Coronary artery (tissue), 2 donors: ENCODE measurements around the gene MRPL37.

Experiments
- DNase-seq: peaks from one replicate; pipeline ENCODE4 v3.0.0-alpha.2; 2017; ENCODE audit warnings: low spot score
- H3K27ac ChIP-seq, 2 donors: fragments of 200-600 bp; sonication (generic); one replicate each; pipeline ENCODE4 v1.5.1; 2016 to 2019
- H3K4me3 ChIP-seq: fragments of 200-600 bp; sonication (generic); 2 replicates; pipeline ENCODE4 v1.5.1; 2016; ENCODE audit warnings: mild to moderate bottlenecking, moderate library complexity
- CTCF ChIP-seq: fragments of 200-600 bp; sonication (generic); IDR thresholded peaks from one replicate; pipeline ENCODE4 v1.5.1; 2019; ENCODE audit warnings: antibody characterized with exemption

Gene MRPL37

DNA sequence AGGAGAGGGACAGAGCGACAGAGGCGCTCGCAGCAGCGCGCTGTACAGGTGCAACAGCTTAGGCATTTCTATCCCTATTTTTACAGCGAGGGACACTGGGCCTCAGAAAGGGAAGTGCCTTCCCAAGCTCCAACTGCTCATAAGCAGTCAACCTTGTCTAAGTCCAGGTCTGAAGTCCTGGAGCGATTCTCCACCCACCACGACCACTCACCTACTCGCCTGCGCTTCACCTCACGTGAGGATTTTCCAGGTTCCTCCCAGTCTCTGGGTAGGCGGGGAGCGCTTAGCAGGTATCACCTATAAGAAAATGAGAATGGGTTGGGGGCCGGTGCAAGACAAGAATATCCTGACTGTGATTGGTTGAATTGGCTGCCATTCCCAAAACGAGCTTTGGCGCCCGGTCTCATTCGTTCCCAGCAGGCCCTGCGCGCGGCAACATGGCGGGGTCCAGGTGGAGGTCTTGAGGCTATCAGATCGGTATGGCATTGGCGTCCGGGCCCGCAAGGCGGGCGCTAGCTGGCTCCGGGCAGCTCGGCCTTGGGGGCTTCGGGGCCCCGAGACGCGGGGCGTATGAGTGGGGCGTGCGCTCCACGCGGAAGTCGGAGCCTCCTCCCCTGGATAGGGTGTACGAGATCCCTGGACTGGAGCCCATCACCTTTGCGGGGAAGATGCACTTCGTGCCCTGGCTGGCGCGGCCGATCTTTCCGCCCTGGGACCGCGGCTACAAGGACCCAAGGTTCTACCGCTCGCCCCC is at the start of gene MRPL37, which contains the start of gene CYB5RL:
TSS of gene MRPL37 (plus strand) at position 403 of the 754 bp plus-strand sequence. CDS start at position 480, 77 bp downstream.
TSS of gene CYB5RL (minus strand) at position 266 of the 754 bp plus-strand sequence. CDS start 4,414 bp downstream, outside the sequence.
- DNase-seq: peak; percentile 92
- Histone ChIP-seq H3K27ac (peak within 1 kb of the TSS; percentile 71 to 74), H3K4me3 (peak within 1 kb of the TSS; percentile 85)
- TF ChIP-seq CTCF: no peak

- Histone ChIP-seq H3K4me3 (no peak overlapping the region), H3K27ac (no peak overlapping the region)
- DNase-seq: no peak
- TF ChIP-seq CTCF: no peak
These were observed 49.0 kb upstream of the MRPL37 start for GRCh38 chr1:54151013-54151412.

- DNase-seq: no peak
- TF ChIP-seq CTCF: no peak
- no peak within 1 kb of the TSS for H3K4me3 ChIP-seq
- H3K27ac ChIP-seq: peak within 1 kb of the TSS in 1 of 2 donors; percentile 21
These were observed 47.3 kb upstream of the MRPL37 start, which contains the start of gene CDCP2 for GRCh38 chr1:54152696-54153095. Gene CDCP2, minus strand, starts transcription at chr1:54153000. Its CDS starts 78 bp downstream, at chr1:54152922.

- no peak overlapping the region for H3K4me3 ChIP-seq
- H3K27ac ChIP-seq: peak overlapping the region in 1 of 2 donors; percentile 21
- no peak for TF ChIP-seq CTCF
- DNase-seq: no peak
These were observed 46.2 kb upstream of the MRPL37 start for GRCh38 chr1:54153535-54154439.

DNA sequence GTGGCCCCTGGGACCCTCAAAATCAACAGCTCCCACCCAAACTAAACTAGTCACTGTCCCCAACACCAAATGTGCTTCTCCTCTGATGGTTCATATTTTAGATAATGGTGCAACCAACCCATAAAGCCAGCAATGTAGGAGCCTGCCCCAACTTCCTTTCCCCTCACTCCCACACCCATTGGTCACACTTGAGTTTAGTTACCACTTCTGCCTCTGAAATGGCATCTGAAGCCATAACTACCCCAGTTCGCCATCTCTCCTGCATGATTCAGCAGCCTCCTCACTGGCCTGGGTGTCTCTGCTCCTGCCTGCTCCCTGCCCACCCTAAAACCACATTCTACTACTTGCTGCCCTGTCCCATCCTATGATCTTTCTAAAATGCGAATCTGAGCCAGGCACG is 43.8 kb upstream of the MRPL37 start:
- DNase-seq: no peak
- no peak overlapping the region for H3K4me3 ChIP-seq
- no peak overlapping the region for H3K27ac ChIP-seq
- no peak for TF ChIP-seq CTCF

GRCh38 chr1:54156986-54157385 is 43.0 kb upstream of the MRPL37 start:
- DNase-seq: no peak
- TF ChIP-seq CTCF: no peak
- Histone ChIP-seq H3K27ac (no peak overlapping the region), H3K4me3 (no peak overlapping the region)
